ENCODE data around the gene RXRA.

- TF ChIP-seq CTCF (IDR thresholded peaks at IDR 0.05; ENCODE audit: borderline replicate concordance, extremely low read depth, low read length, poor library complexity, severe bottlenecking) (no peak), EZH2 (IDR thresholded peaks at IDR 0.05; ENCODE audit: borderline replicate concordance, low read depth, low read length, severe bottlenecking) (no peak)
These were observed 49.5 kb downstream of the RXRA start for GRCh38 chr9:134375430-134376385.
